HepG2 (cell line): ENCODE results near the gene GPATCH3. TPM values are rescaled to one million over a fixed set of nuclear protein-coding genes. Genes with fewer than 3 reads are reported as not detected.

Experiments
- ATAC-seq: fragments of 200-7000 bp; cut with Tn5 transposase; 3 replicates; pipeline ENCODE4 v1.9.1; 2020; ENCODE audit warnings: mild to moderate bottlenecking, moderate library complexity
- BruUV-seq: library from RNA; stranded (reverse); fragments of 400-500 nt; replicated peaks from 2 replicates; lab custom pipeline; 2021; lab: Mats Ljungman, UMichigan
- CTCF ChIA-PET: fragments of 300-600 bp; formaldehyde crosslinking; extraction: SDS; loops from one replicate; lab custom pipeline; 2021; ENCODE audit warnings: low total read pairs, inconsistent platforms, low intra/inter-chr PET ratio; lab: Yijun Ruan, JAX
- POLR2A ChIA-PET: fragments of 350-600 bp; sonication (Branson Sonifier 250); formaldehyde crosslinking; loops from one replicate; lab custom pipeline; 2020; ENCODE audit warnings: antibody characterized with exemption, inconsistent platforms; lab: Yijun Ruan, JAX
- DNase-seq: peaks from one replicate; pipeline ENCODE4 v3.0.0-alpha.2; 2015; ENCODE audit warnings: low spot score
- FAIRE-seq: peaks from 3 replicates; lab custom pipeline; 2011; peaks lifted over from hg19 to GRCh38; lab: Jason Lieb, UNC
- H2AFZ ChIP-seq: one replicate; pipeline ENCODE4 v1.6.1; 2011; ENCODE audit warnings: low read length, inconsistent platforms
- H3K27ac ChIP-seq: fragments of 300-600 bp; 3 replicates; pipeline ENCODE4 v1.8.0; 2011; ENCODE audit warnings: mixed run types, mild to moderate bottlenecking, mixed read lengths, low read length, inconsistent platforms; ENCODE audit not compliant: insufficient read depth; ENCODE audit errors: extremely low read length
- H3K27me3 ChIP-seq, 2 experiments: fragments of 200-600 bp in 1 of 2; 2 replicates in 1 of 2; 3 replicates in 1 of 2; pipeline versions ENCODE4 v1.6.0 to v1.8.0; 2011; ENCODE audit warnings: low read length in 2 of 2, mild to moderate bottlenecking in 2 of 2, moderate library complexity in 2 of 2, inconsistent platforms in 1 of 2; ENCODE audit not compliant: insufficient read depth in 2 of 2, control insufficient read depth in 1 of 2
- H3K36me3 ChIP-seq, 2 experiments: fragments of 200-600 bp in 1 of 2; replicated peaks in 1 of 2; 2 replicates in 1 of 2; 3 replicates in 1 of 2; pipeline versions ENCODE4 v1.5.1 to v1.8.0; 2011; ENCODE audit warnings: low read length in 2 of 2, inconsistent platforms in 1 of 2; ENCODE audit not compliant: insufficient read depth in 2 of 2, control insufficient read depth in 1 of 2
- H3K4me1 ChIP-seq: 2 replicates; pipeline ENCODE4 v1.5.1; 2012; ENCODE audit warnings: low read length, inconsistent platforms; ENCODE audit not compliant: insufficient read depth
- H3K4me2 ChIP-seq: 2 replicates; pipeline ENCODE4 v1.6.0; 2011; ENCODE audit warnings: low read depth, low read length, inconsistent platforms
- H3K4me3 ChIP-seq, 3 experiments: fragments of 200-600 bp in 1 of 3; sonication (generic), shearing (Covaris generic) in 1 of 3; replicated peaks in 1 of 3; 2 replicates each; pipeline ENCODE4 v1.5.1; 2011 to 2016; ENCODE audit warnings: low read length in 3 of 3, inconsistent platforms in 2 of 3, low read depth in 2 of 3, mild to moderate bottlenecking in 2 of 3, control low read depth in 1 of 3, mixed read lengths in 1 of 3; ENCODE audit not compliant: insufficient read depth in 1 of 3
- H3K79me2 ChIP-seq: one replicate; pipeline ENCODE4 v1.6.1; 2011; ENCODE audit warnings: low read length, inconsistent platforms; ENCODE audit not compliant: insufficient read depth
- H3K9ac ChIP-seq: 2 replicates; pipeline ENCODE4 v1.6.0; 2011; ENCODE audit warnings: mild to moderate bottlenecking, low read depth, low read length, inconsistent platforms; ENCODE audit not compliant: insufficient read depth
- H3K9me3 ChIP-seq: 2 replicates; pipeline ENCODE4 v1.5.1; 2012; ENCODE audit warnings: mild to moderate bottlenecking, low read length
- H4K20me1 ChIP-seq: 2 replicates; pipeline ENCODE4 v1.6.0; 2011; ENCODE audit warnings: inconsistent platforms, mild to moderate bottlenecking, low read length, moderate library complexity; ENCODE audit not compliant: insufficient read depth
- BCL6 ChIP-seq: IDR thresholded peaks from 2 replicates; pipeline ENCODE4 v1.6.1; 2016; ENCODE audit warnings: missing genetic modification reagents, missing compliant biosample characterization
- FOXP1 ChIP-seq, 2 experiments: fragments of 450-650 bp in 1 of 2; IDR thresholded peaks; 2 replicates each; pipeline ENCODE4 v1.6.1; 2017 to 2018; ENCODE audit warnings: antibody characterized with exemption in 1 of 2
- HOXA7 ChIP-seq: sonication (generic); formaldehyde crosslinking; IDR thresholded peaks from 2 replicates; pipeline ENCODE4 v1.8.1; 2022; ENCODE audit warnings: mild to moderate bottlenecking, missing genetic modification reagents, moderate library complexity
- HOXA9 ChIP-seq: sonication (generic); formaldehyde crosslinking; IDR thresholded peaks from 2 replicates; pipeline ENCODE4 v1.8.1; 2022; ENCODE audit warnings: missing genetic modification reagents, mild to moderate bottlenecking, moderate library complexity, borderline replicate concordance
- PAX8 ChIP-seq: sonication (generic); formaldehyde crosslinking; IDR thresholded peaks from 2 replicates; pipeline ENCODE4 v1.8.0; 2022; ENCODE audit warnings: mild to moderate bottlenecking, missing genetic modification reagents, borderline replicate concordance
- SAFB2 ChIP-seq: sonication (generic); formaldehyde crosslinking; IDR thresholded peaks from 2 replicates; pipeline ENCODE4 v1.5.1; 2020; ENCODE audit warnings: missing genetic modification reagents, low read depth, mild to moderate bottlenecking, borderline replicate concordance
- ZNF282 ChIP-seq: fragments of 450-650 bp; IDR thresholded peaks from 2 replicates; pipeline ENCODE4 v1.6.1; 2018; ENCODE audit not compliant: partially characterized antibody
- WGBS: methylation state at CpG from one replicate; pipeline ENCODE4 v1.1.6; 2017; ENCODE audit warnings: low lambda C conversion rate; 5-methylcytosine and 5-hydroxymethylcytosine counted together
- in situ Hi-C: cut with HindIII; loops from 2 replicates; pipeline ENCODE4 v1.10.0; 2017; ENCODE audit warnings: low pct_unique_long_range_greater_than_20kb; ENCODE audit not compliant: extremely low pct_ligation_motif_present
- intact Hi-C: fragments of 100-400 bp; cut with micrococcal nuclease; formaldehyde crosslinking; loops from one replicate; pipeline ENCODE4 v1.10.0; 2022; ENCODE audit not compliant: unreplicated experiment
- polyA plus RNA-seq, 8 experiments: library from polyadenylated mRNA; depleted of rRNA in 3 of 8; stranded (reverse) in 7 of 8; unstranded in 1 of 8; fragments of >200 nt; fragmentation: Illumina TruSeq in 4 of 8; extraction: Trizol in 4 of 8; gene quantifications; 2 replicates each; pipeline versions ENCODE4 v1.2.1 to v1.2.3, GENCODE V29; 2011 to 2016; ENCODE audit warnings: low read depth in 4 of 8, missing spikeins in 1 of 8, mixed read lengths in 1 of 8; ENCODE audit not compliant: insufficient read depth in 1 of 8
- total RNA-seq, 5 experiments: library from RNA; depleted of rRNA; stranded (reverse); fragments of >200 nt; fragmentation: Illumina TruSeq; extraction: Trizol; gene quantifications; 2 replicates each; pipeline ENCODE4 v1.2.3, GENCODE V29; 2016; ENCODE audit warnings: low read depth in 1 of 5
- TF ChIP-seq, protein P1 (sequence below): sonication (generic); formaldehyde crosslinking; IDR thresholded peaks from 2 replicates; pipeline ENCODE4 v1.5.1; 2020; ENCODE audit warnings: mild to moderate bottlenecking, missing genetic modification reagents
- TF ChIP-seq, protein P2 (sequence below): sonication (generic); formaldehyde crosslinking; IDR thresholded peaks from 2 replicates; pipeline ENCODE4 v1.5.1; 2020; ENCODE audit warnings: missing genetic modification reagents, mild to moderate bottlenecking, borderline replicate concordance

GPATCH3 gene
- total and polyA plus RNA-seq, 2 of the 13 experiments (the other 11 are each of a cell fraction or from before 2014, with no cell fraction given), result 8.3 to 11.0 TPM

DNA sequence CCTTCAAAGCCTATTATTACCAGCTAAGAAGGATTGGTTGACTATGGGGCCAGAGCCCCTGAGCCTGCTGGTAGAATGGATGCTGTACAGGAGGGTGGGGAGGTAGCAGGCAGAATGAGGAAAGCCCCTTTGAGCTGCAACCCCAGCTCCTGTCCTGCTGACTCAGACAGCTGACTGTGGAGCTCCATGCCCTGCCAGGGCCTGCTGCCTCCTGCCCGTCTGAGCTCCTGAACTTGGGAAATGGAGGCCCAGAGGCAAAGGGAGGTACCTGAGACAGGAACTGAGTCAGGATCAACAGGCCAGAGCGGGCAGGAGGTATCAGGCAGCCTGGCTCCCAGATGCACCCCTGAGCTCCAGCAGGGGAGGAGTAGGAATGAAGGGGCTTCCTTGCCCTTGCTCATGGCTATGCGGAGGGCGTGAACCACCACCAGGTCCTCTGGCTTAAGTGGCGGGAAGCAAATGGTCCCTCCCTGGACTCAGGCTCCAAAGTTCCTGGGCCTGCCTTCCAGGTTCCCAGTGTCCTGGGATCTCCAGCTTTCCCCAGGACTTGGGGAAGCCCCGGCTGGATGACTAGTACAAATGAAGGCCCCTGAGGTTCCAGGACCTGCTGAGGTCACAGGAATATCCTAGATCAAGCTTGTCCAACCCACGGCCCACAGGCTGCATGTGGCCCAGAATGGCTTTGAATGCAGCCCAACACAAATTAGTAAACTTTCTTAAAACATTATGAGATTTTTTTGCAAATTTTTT, 41.2 kb downstream of the GPATCH3 start:
- Histone ChIP-seq H3K27me3 (no peaks in the 10 kb centered on the region), H2AFZ (no peak overlapping the region), H3K9me3 (no peaks in the 10 kb centered on the region), H3K4me1 (peaks cover 30% of the 10 kb centered on the region), H3K36me3 (peaks cover under 1 to 6% of the 10 kb centered on the region in 2 experiments; a peak in 3 of 5 replicates), H3K79me2 (no peaks in the 10 kb centered on the region), H3K9ac (no peak overlapping the region), H4K20me1 (no peaks in the 10 kb centered on the region), H3K27ac (no peak overlapping the region), H3K4me2 (no peak overlapping the region), H3K4me3 (no peak overlapping the region)
- ATAC-seq, result no peak
- intact Hi-C loops, result no loop called here
- TF ChIP-seq FOXP1 (IDR thresholded peaks at IDR 0.05) (no peak), FOXP1 (CRISPR knock-in tag; IDR thresholded peaks at IDR 0.05) (no peak), ZNF282 (no peak), SAFB2 (CRISPR knock-in tag) (no peak), HOXA9 (CRISPR knock-in tag) (no peak), HOXA7 (CRISPR knock-in tag) (no peak), BCL6 (CRISPR knock-in tag) (no peak), PAX8 (CRISPR knock-in tag) (no peak)
- TF ChIP-seq, protein P1, sequence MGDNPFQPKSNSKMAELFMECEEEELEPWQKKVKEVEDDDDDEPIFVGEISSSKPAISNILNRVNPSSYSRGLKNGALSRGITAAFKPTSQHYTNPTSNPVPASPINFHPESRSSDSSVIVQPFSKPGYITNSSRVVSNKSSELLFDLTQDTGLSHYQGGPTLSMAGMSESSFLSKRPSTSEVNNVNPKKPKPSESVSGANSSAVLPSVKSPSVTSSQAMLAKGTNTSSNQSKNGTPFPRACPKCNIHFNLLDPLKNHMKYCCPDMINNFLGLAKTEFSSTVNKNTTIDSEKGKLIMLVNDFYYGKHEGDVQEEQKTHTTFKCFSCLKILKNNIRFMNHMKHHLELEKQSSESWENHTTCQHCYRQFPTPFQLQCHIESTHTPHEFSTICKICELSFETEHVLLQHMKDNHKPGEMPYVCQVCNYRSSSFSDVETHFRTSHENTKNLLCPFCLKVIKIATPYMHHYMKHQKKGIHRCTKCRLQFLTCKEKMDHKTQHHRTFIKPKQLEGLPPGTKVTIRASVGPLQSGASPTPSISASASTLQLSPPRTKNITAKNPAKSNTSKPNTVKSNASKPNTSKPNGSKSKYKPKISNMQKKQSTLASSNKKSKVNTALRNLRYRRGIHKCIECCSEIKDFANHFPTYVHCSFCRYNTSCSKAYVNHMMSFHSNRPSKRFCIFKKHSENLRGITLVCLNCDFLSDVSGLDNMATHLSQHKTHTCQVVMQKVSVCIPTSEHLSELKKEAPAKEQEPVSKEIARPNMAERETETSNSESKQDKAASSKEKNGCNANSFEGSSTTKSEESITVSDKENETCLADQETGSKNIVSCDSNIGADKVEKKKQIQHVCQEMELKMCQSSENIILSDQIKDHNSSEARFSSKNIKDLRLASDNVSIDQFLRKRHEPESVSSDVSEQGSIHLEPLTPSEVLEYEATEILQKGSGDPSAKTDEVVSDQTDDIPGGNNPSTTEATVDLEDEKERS (CRISPR knock-in tag), result no peak
- TF ChIP-seq, protein P2, sequence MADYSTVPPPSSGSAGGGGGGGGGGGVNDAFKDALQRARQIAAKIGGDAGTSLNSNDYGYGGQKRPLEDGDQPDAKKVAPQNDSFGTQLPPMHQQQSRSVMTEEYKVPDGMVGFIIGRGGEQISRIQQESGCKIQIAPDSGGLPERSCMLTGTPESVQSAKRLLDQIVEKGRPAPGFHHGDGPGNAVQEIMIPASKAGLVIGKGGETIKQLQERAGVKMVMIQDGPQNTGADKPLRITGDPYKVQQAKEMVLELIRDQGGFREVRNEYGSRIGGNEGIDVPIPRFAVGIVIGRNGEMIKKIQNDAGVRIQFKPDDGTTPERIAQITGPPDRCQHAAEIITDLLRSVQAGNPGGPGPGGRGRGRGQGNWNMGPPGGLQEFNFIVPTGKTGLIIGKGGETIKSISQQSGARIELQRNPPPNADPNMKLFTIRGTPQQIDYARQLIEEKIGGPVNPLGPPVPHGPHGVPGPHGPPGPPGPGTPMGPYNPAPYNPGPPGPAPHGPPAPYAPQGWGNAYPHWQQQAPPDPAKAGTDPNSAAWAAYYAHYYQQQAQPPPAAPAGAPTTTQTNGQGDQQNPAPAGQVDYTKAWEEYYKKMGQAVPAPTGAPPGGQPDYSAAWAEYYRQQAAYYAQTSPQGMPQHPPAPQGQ (CRISPR knock-in tag), result no peak
- CTCF ChIA-PET, result no interaction called here
- in situ Hi-C loops, result no loop called here
- DNase-seq, result no peak
- FAIRE-seq, result no peak
- 73% methylated on average over 3 of the region's 7 CpGs for WGBS
- POLR2A ChIA-PET, result interaction anchor here (0.6 to 1.5 kb wide), 2 partner anchors 10 to 79 kb away, joined by 3 to 4 read pairs; no protein-coding TSS in a partner anchor
- BruUV-seq, result no TSS peak
